ENCODE measurements around the gene FAIM.
"Not testable (repeated sequence)": the region's sequence is repeated elsewhere in the genome, so short reads cannot be mapped to it uniquely, and the experiment has no call there.

Gene FAIM

GRCh38 chr3:138604106-138604595, 4.4 kb upstream of the FAIM start:
- not testable (repeated sequence) for H3K18ac ChIP-seq (ENCODE audit: low read length); H2BK120ac ChIP-seq (ENCODE audit: insufficient read depth, low read length, poor library complexity)

GRCh38 chr3:138609898-138610266, 1.3 kb downstream of the FAIM start:
- no CpG with 5 or more reads among the region's 6 CpGs for WGBS (ENCODE audit: extremely low coverage, insufficient coverage, insufficient read length)
- H3K79me2 ChIP-seq (ENCODE audit: control insufficient read depth, insufficient read depth, low read length, poor library complexity): peaks cover 4% of the 10 kb centered on the region

More at GRCh38 chr3:138604106-138604595, 4.4 kb upstream of the FAIM start:
- not testable (repeated sequence) for H4K8ac ChIP-seq (ENCODE audit: low read depth, low read length); H4K91ac ChIP-seq (ENCODE audit: low read depth, low read length); H3K4me2 ChIP-seq (ENCODE audit: low read length); H2BK12ac ChIP-seq (ENCODE audit: low read length); H3K4ac ChIP-seq (ENCODE audit: low read depth, low read length); H2AK5ac ChIP-seq (ENCODE audit: low read length); H3K27me3 ChIP-seq (ENCODE audit: insufficient read depth, low read length); H3K36me3 ChIP-seq (ENCODE audit: control insufficient read depth in 1 of 2, insufficient read depth in 2 of 2, low read length in 2 of 2); H3K27ac ChIP-seq (ENCODE audit: low read depth, low read length); H3K4me1 ChIP-seq (ENCODE audit: control insufficient read depth in 1 of 2, insufficient read depth in 2 of 2, low read length in 2 of 2); H3K4me3 ChIP-seq (ENCODE audit: low read depth, low read length); H3K9ac ChIP-seq (ENCODE audit: low read length); H2AFZ ChIP-seq (ENCODE audit: insufficient read depth, low read length, poor library complexity); H2BK5ac ChIP-seq (ENCODE audit: low read depth, low read length, poor library complexity); H3K9me3 ChIP-seq (ENCODE audit: insufficient read depth, low read depth, low read length); H3K79me2 ChIP-seq (ENCODE audit: control insufficient read depth, insufficient read depth, low read length, poor library complexity); DNase-seq; H4K12ac ChIP-seq (ENCODE audit: low read depth, low read length); H3K14ac ChIP-seq (ENCODE audit: low read length); H3K79me1 ChIP-seq (ENCODE audit: low read length)
- no CpG with 5 or more reads among the region's 5 CpGs for WGBS (ENCODE audit: extremely low coverage, insufficient coverage, insufficient read length)
- peak overlapping the region; percentile 92 for H3K23ac ChIP-seq (ENCODE audit: low read length)

GRCh38 chr3:138615462-138615861, 6.9 kb downstream of the FAIM start:
- Histone ChIP-seq H2AK5ac (ENCODE audit: low read length) (no peak overlapping the region), H3K79me1 (ENCODE audit: low read length) (no peaks in the 10 kb centered on the region), H3K4me1 (ENCODE audit: control insufficient read depth in 1 of 2, insufficient read depth in 2 of 2, low read length in 2 of 2) (no peaks in the 10 kb centered on the region), H3K9me3 (ENCODE audit: insufficient read depth, low read depth, low read length) (no peaks in the 10 kb centered on the region), H2BK12ac (ENCODE audit: low read length) (no peak overlapping the region), H3K36me3 (ENCODE audit: control insufficient read depth in 1 of 2, insufficient read depth in 2 of 2, low read length in 2 of 2) (no peaks in the 10 kb centered on the region), H3K14ac (ENCODE audit: low read length) (no peak overlapping the region), H3K4ac (ENCODE audit: low read depth, low read length) (no peak overlapping the region), H3K27me3 (ENCODE audit: insufficient read depth, low read length) (no peaks in the 10 kb centered on the region), H4K12ac (ENCODE audit: low read depth, low read length) (no peak overlapping the region), H3K4me3 (ENCODE audit: low read depth, low read length) (no peak overlapping the region), H3K18ac (ENCODE audit: low read length) (no peak overlapping the region), H3K27ac (ENCODE audit: low read depth, low read length) (no peak overlapping the region), H3K23ac (ENCODE audit: low read length) (no peak overlapping the region), H2BK120ac (ENCODE audit: insufficient read depth, low read length, poor library complexity) (no peak overlapping the region), H4K8ac (ENCODE audit: low read depth, low read length) (no peak overlapping the region), H3K4me2 (ENCODE audit: low read length) (no peak overlapping the region), H3K79me2 (ENCODE audit: control insufficient read depth, insufficient read depth, low read length, poor library complexity) (no peaks in the 10 kb centered on the region), H3K9ac (ENCODE audit: low read length) (no peak overlapping the region), H2BK5ac (ENCODE audit: low read depth, low read length, poor library complexity) (no peak overlapping the region), H4K91ac (ENCODE audit: low read depth, low read length) (no peak overlapping the region), H2AFZ (ENCODE audit: insufficient read depth, low read length, poor library complexity) (no peak overlapping the region)
- no CpG with 5 or more reads among the region's 1 CpG for WGBS (ENCODE audit: extremely low coverage, insufficient coverage, insufficient read length)
- no peak for DNase-seq

More at GRCh38 chr3:138609898-138610266, 1.3 kb downstream of the FAIM start:
- Histone ChIP-seq H4K8ac (ENCODE audit: low read depth, low read length) (no peak overlapping the region), H3K4ac (ENCODE audit: low read depth, low read length) (no peak overlapping the region), H2BK12ac (ENCODE audit: low read length) (no peak overlapping the region), H2AFZ (ENCODE audit: insufficient read depth, low read length, poor library complexity) (no peak overlapping the region), H3K4me1 (ENCODE audit: control insufficient read depth in 1 of 2, insufficient read depth in 2 of 2, low read length in 2 of 2) (peaks cover 0 to 2% of the 10 kb centered on the region in 2 experiments), H3K14ac (ENCODE audit: low read length) (no peak overlapping the region), H2BK5ac (ENCODE audit: low read depth, low read length, poor library complexity) (no peak overlapping the region), H3K4me2 (ENCODE audit: low read length) (no peak overlapping the region), H2BK120ac (ENCODE audit: insufficient read depth, low read length, poor library complexity) (no peak overlapping the region), H3K79me1 (ENCODE audit: low read length) (peaks cover 8% of the 10 kb centered on the region), H3K9me3 (ENCODE audit: insufficient read depth, low read depth, low read length) (no peaks in the 10 kb centered on the region), H4K12ac (ENCODE audit: low read depth, low read length) (no peak overlapping the region), H3K4me3 (ENCODE audit: low read depth, low read length) (no peak overlapping the region), H3K9ac (ENCODE audit: low read length) (no peak overlapping the region), H3K27ac (ENCODE audit: low read depth, low read length) (no peak overlapping the region), H2AK5ac (ENCODE audit: low read length) (no peak overlapping the region), H4K91ac (ENCODE audit: low read depth, low read length) (no peak overlapping the region), H3K23ac (ENCODE audit: low read length) (no peak overlapping the region), H3K18ac (ENCODE audit: low read length) (no peak overlapping the region), H3K36me3 (ENCODE audit: control insufficient read depth in 1 of 2, insufficient read depth in 2 of 2, low read length in 2 of 2) (no peaks in the 10 kb centered on the region), H3K27me3 (ENCODE audit: insufficient read depth, low read length) (no peaks in the 10 kb centered on the region)
- DNase-seq: no peak

- no peak overlapping the region for H3K4ac ChIP-seq (ENCODE audit: low read depth, low read length)
- H2BK5ac ChIP-seq (ENCODE audit: low read depth, low read length, poor library complexity): no peak overlapping the region
- no peak overlapping the region for H4K8ac ChIP-seq (ENCODE audit: low read depth, low read length)
- H2AFZ ChIP-seq (ENCODE audit: insufficient read depth, low read length, poor library complexity): no peak overlapping the region
- no peak overlapping the region for H2BK120ac ChIP-seq (ENCODE audit: insufficient read depth, low read length, poor library complexity)
- no peak overlapping the region for H3K4me3 ChIP-seq (ENCODE audit: low read depth, low read length)
- WGBS (ENCODE audit: extremely low coverage, insufficient coverage, insufficient read length): no CpG with 5 or more reads among the region's 4 CpGs
- no peak overlapping the region for H3K18ac ChIP-seq (ENCODE audit: low read length)
- H4K12ac ChIP-seq (ENCODE audit: low read depth, low read length): no peak overlapping the region
- no peaks in the 10 kb centered on the region for H3K9me3 ChIP-seq (ENCODE audit: insufficient read depth, low read depth, low read length)
- no peaks in the 10 kb centered on the region for H3K79me1 ChIP-seq (ENCODE audit: low read length)
- no peaks in the 10 kb centered on the region for H3K36me3 ChIP-seq (ENCODE audit: control insufficient read depth in 1 of 2, insufficient read depth in 2 of 2, low read length in 2 of 2)
- no peak overlapping the region for H2AK5ac ChIP-seq (ENCODE audit: low read length)
- H3K27me3 ChIP-seq (ENCODE audit: insufficient read depth, low read length): no peaks in the 10 kb centered on the region
- H3K23ac ChIP-seq (ENCODE audit: low read length): no peak overlapping the region
- no peaks in the 10 kb centered on the region for H3K4me1 ChIP-seq (ENCODE audit: control insufficient read depth in 1 of 2, insufficient read depth in 2 of 2, low read length in 2 of 2)
- H3K27ac ChIP-seq (ENCODE audit: low read depth, low read length): no peak overlapping the region
- no peak overlapping the region for H2BK12ac ChIP-seq (ENCODE audit: low read length)
- no peak overlapping the region for H3K4me2 ChIP-seq (ENCODE audit: low read length)
- peak; percentile 25 to 56 for DNase-seq
- H3K79me2 ChIP-seq (ENCODE audit: control insufficient read depth, insufficient read depth, low read length, poor library complexity): no peaks in the 10 kb centered on the region
- H3K9ac ChIP-seq (ENCODE audit: low read length): no peak overlapping the region
- no peak overlapping the region for H4K91ac ChIP-seq (ENCODE audit: low read depth, low read length)
- H3K14ac ChIP-seq (ENCODE audit: low read length): no peak overlapping the region
These were observed 11.9 kb downstream of the FAIM start for GRCh38 chr3:138620431-138620830.
